Caco-2 (cell line): ENCODE measurements around the gene RPEL1. TPM values are rescaled to one million over a fixed set of nuclear protein-coding genes. Genes with fewer than 3 reads are reported as not detected.
"Not testable (repeated sequence)": the region's sequence is repeated elsewhere in the genome, so short reads cannot be mapped to it uniquely, and the experiment has no call there.

Source experiments
- BruUV-seq: library from RNA; stranded (reverse); fragments of 400-500 nt; replicated peaks from 2 replicates; lab custom pipeline; 2021; lab: Mats Ljungman, UMichigan
- CTCF ChIA-PET: fragments of 300-600 bp; sonication (Branson Sonifier 250); formaldehyde crosslinking; loops from one replicate; lab custom pipeline; 2022; ENCODE audit warnings: antibody characterized with exemption; lab: Charles Lee
- POLR2A ChIA-PET: fragments of 300-600 bp; sonication (Branson Sonifier 250); formaldehyde crosslinking; loops from one replicate; lab custom pipeline; 2022; ENCODE audit warnings: antibody characterized with exemption; lab: Charles Lee
- DNase-seq, 2 experiments: peaks; one replicate each; pipeline versions ENCODE4 v3.0.0 to v3.0.0-alpha.2; 2020 to 2022
- H3K27me3 ChIP-seq: replicated peaks from 2 replicates; pipeline ENCODE4 v1.6.0; 2011; ENCODE audit warnings: low read length; ENCODE audit not compliant: control insufficient read depth, insufficient read depth
- H3K36me3 ChIP-seq: 2 replicates; pipeline ENCODE4 v1.5.1; 2011; ENCODE audit warnings: low read length; ENCODE audit not compliant: control insufficient read depth, insufficient read depth
- H3K4me1 ChIP-seq: fragments of 250-450 bp; sonication (Bioruptor Pico); 2 replicates; pipeline ENCODE4 v1.5.1; 2020; ENCODE audit warnings: mild to moderate bottlenecking
- H3K4me3 ChIP-seq: 2 replicates; pipeline ENCODE4 v1.5.1; 2011; ENCODE audit warnings: low read depth, mild to moderate bottlenecking, control low read depth, low read length
- H3K9me3 ChIP-seq: fragments of 250-450 bp; sonication (Bioruptor Pico); 2 replicates; pipeline ENCODE4 v1.5.1; 2020; ENCODE audit warnings: mild to moderate bottlenecking, moderate library complexity
- H3K27ac Mint-ChIP-seq: one replicate; pipeline ENCODE4 v1.8.0; 2022; ENCODE audit warnings: mixed read lengths; ENCODE audit not compliant: unreplicated experiment
- H3K27me3 Mint-ChIP-seq: one replicate; pipeline ENCODE4 v1.8.0; 2022; ENCODE audit warnings: mixed read lengths; ENCODE audit not compliant: insufficient read depth, unreplicated experiment
- H3K36me3 Mint-ChIP-seq: one replicate; pipeline ENCODE4 v1.8.0; 2022; ENCODE audit warnings: mild to moderate bottlenecking, mixed read lengths; ENCODE audit not compliant: insufficient read depth, unreplicated experiment
- H3K4me1 Mint-ChIP-seq: one replicate; pipeline ENCODE4 v1.8.0; 2022; ENCODE audit warnings: low read depth, mixed read lengths; ENCODE audit not compliant: unreplicated experiment
- H3K4me3 Mint-ChIP-seq: one replicate; pipeline ENCODE4 v1.8.0; 2022; ENCODE audit warnings: mild to moderate bottlenecking, moderate library complexity, mixed read lengths; ENCODE audit not compliant: unreplicated experiment
- H3K9me3 Mint-ChIP-seq: one replicate; pipeline ENCODE4 v1.8.0; 2022; ENCODE audit warnings: mixed read lengths; ENCODE audit not compliant: unreplicated experiment
- intact Hi-C: fragments of 100-400 bp; cut with micrococcal nuclease; formaldehyde crosslinking; loops from one replicate; pipeline ENCODE4 v1.10.0; 2022; ENCODE audit not compliant: unreplicated experiment
- total RNA-seq: library from RNA; stranded (reverse); gene quantifications from 2 replicates; pipeline ENCODE4 v1.2.3, GENCODE V29; 2022
- TF ChIP-seq, protein P1 (sequence below), 2 experiments: fragments of 200-600 bp in 1 of 2; IDR thresholded peaks; 1 replicate in 1 of 2; 2 replicates in 1 of 2; pipeline versions ENCODE4 v1.5.1 to v1.8.0; 2011 to 2022; ENCODE audit warnings: antibody characterized with exemption in 1 of 2, control low read depth in 1 of 2, inconsistent platforms in 1 of 2, low read depth in 1 of 2, low read length in 1 of 2, mild to moderate bottlenecking in 1 of 2, moderate library complexity in 1 of 2; ENCODE audit not compliant: insufficient read depth in 1 of 2, severe bottlenecking in 1 of 2, unreplicated experiment in 1 of 2

The RPEL1 gene
- total RNA-seq, 1 experiment from 2014 or later: not detected

DNA sequence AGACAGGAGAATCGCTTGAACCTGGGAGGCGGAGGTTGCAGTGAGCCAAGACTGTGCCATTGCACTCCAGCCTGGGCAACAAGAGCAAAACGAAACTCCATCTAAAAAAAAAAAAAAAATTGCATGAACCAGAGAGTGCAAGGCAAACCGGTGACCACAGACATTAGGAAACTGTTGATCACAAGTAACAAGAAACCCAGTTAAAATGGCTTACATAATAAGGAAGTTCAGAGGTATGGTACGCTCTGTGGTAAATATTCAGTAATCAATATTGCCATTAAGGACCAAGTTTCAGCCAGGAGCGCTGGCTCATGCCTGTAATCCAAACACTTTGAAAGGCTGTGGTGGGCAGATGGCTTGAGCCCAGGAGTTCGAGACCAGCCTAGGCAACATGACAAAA, 43.4 kb upstream of the RPEL1 start:
- H3K9me3 Mint-ChIP-seq: peaks cover 13% of the 10 kb centered on the region
- H3K4me1 ChIP-seq: no peaks in the 10 kb centered on the region
- TF ChIP-seq, protein P1, sequence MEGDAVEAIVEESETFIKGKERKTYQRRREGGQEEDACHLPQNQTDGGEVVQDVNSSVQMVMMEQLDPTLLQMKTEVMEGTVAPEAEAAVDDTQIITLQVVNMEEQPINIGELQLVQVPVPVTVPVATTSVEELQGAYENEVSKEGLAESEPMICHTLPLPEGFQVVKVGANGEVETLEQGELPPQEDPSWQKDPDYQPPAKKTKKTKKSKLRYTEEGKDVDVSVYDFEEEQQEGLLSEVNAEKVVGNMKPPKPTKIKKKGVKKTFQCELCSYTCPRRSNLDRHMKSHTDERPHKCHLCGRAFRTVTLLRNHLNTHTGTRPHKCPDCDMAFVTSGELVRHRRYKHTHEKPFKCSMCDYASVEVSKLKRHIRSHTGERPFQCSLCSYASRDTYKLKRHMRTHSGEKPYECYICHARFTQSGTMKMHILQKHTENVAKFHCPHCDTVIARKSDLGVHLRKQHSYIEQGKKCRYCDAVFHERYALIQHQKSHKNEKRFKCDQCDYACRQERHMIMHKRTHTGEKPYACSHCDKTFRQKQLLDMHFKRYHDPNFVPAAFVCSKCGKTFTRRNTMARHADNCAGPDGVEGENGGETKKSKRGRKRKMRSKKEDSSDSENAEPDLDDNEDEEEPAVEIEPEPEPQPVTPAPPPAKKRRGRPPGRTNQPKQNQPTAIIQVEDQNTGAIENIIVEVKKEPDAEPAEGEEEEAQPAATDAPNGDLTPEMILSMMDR (IDR thresholded peaks at IDR 0.05; ENCODE audit: insufficient read depth in 1 of 2, low read depth in 1 of 2, low read length in 1 of 2, severe bottlenecking in 1 of 2, unreplicated experiment in 1 of 2): no peak
- CTCF ChIA-PET: no interaction called here
- no peaks in the 10 kb centered on the region for H3K27me3 Mint-ChIP-seq
- POLR2A ChIA-PET: no interaction called here
- H3K27me3 ChIP-seq: no peaks in the 10 kb centered on the region
- no TSS peak for BruUV-seq
- no peaks in the 10 kb centered on the region for H3K9me3 ChIP-seq
- no peaks in the 10 kb centered on the region for H3K36me3 Mint-ChIP-seq
- no peak overlapping the region for H3K27ac Mint-ChIP-seq
- H3K4me3 ChIP-seq: no peak overlapping the region
- DNase-seq: no peak
- intact Hi-C loops: no loop called here
- H3K36me3 ChIP-seq: no peaks in the 10 kb centered on the region
- peaks cover 8% of the 10 kb centered on the region for H3K4me1 Mint-ChIP-seq
- H3K4me3 Mint-ChIP-seq: no peak overlapping the region

DNA sequence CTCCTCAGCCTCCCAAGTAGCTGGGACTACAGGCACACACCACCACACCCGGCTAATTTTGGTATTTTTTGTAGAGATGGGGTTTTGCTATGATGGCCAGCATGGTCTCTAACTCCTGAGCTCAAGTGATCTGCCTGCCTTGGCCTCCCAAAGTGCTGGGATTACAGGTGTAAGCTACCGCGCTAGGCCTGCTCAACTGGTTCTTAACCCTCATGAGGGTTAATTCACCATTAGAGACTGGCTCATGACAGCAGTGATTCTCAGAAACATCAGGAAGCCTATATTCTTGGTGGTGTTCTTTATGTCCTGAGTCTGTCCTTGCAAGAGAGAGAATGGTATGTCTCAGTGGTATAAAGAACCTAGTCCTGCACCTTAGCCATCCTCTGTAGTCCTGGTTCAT, 42.2 kb upstream of the RPEL1 start:
- intact Hi-C loops: no loop called here
- Histone ChIP-seq H3K4me3 (no peak overlapping the region), H3K36me3 (no peaks in the 10 kb centered on the region), H3K4me1 (no peaks in the 10 kb centered on the region), H3K27me3 (no peaks in the 10 kb centered on the region), H3K9me3 (no peaks in the 10 kb centered on the region)
- Mint-ChIP-seq H3K4me1 (no peaks in the 10 kb centered on the region), H3K9me3 (peaks cover 13% of the 10 kb centered on the region), H3K27ac (no peak overlapping the region), H3K27me3 (no peaks in the 10 kb centered on the region), H3K36me3 (no peaks in the 10 kb centered on the region), H3K4me3 (no peak overlapping the region)
- TF ChIP-seq, protein P1 (IDR thresholded peaks at IDR 0.05; ENCODE audit: insufficient read depth in 1 of 2, low read depth in 1 of 2, low read length in 1 of 2, severe bottlenecking in 1 of 2, unreplicated experiment in 1 of 2): no peak
- no peak for DNase-seq
- ChIA-PET POLR2A (no interaction called here), CTCF (interaction anchor here (0.7 to 0.8 kb wide), 2 partner anchors 36 to 622 kb away, joined by 4 to 6 read pairs; no protein-coding TSS in a partner anchor)
- no TSS peak for BruUV-seq

DNA sequence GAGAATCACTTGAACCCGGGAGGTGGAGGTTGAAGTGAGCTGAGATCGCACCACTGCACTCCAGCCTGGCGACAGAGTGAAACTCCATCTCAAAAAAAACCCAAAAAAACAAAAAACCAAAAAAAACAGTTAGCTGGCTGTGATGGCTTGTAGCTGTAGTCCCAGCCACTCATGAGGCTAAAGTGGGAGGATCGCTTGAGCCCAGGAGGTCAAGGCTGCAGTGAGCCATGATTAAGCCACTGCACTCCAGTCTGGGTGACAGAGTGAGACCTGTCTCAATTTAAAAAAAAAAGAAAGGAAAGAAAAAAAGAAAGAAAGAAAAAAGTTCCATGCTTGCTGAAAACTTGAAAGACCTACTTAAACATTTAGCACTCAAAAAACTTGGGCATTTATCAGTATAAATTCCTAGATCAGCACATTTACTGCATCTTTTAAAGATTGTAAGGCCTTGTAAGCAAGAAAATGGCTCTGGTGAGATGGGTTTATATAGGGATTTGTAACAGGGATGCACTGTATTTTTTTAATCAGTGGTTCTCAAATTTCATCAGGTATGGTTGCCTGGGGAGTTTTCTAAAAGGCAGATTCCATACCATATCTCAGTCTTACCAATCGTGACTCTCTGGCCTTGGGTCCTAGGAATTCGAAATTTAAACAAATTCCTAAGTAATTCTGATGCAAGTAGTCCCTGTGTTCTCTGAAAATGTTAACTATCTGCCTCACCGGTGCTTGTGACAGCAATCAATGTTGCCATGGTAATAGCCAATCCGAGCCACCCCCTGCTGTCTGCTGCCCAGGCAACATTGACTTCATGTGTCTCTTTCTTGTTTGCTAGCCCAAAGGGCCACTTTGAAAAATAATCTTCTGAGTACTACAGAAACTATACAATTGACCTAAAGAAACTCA, 41.1 kb upstream of the RPEL1 start:
- H3K27me3 Mint-ChIP-seq: no peaks in the 10 kb centered on the region
- no peaks in the 10 kb centered on the region for H3K4me1 ChIP-seq
- peak in 1 of 2 experiments; percentile 19 for DNase-seq
- H3K9me3 Mint-ChIP-seq: peaks cover 13% of the 10 kb centered on the region
- intact Hi-C loops: no loop called here
- no peaks in the 10 kb centered on the region for H3K36me3 Mint-ChIP-seq
- peaks cover under 1% of the 10 kb centered on the region; the same call in 1 of the 2 replicates for H3K9me3 ChIP-seq
- H3K4me3 Mint-ChIP-seq: no peak overlapping the region
- ChIA-PET POLR2A (no interaction called here), CTCF (no interaction called here)
- H3K4me1 Mint-ChIP-seq: no peaks in the 10 kb centered on the region
- H3K4me3 ChIP-seq: no peak overlapping the region
- H3K27me3 ChIP-seq: no peaks in the 10 kb centered on the region
- H3K27ac Mint-ChIP-seq: no peak overlapping the region
- H3K36me3 ChIP-seq: no peaks in the 10 kb centered on the region
- TF ChIP-seq, protein P1 (IDR thresholded peaks at IDR 0.05; ENCODE audit: insufficient read depth in 1 of 2, low read depth in 1 of 2, low read length in 1 of 2, severe bottlenecking in 1 of 2, unreplicated experiment in 1 of 2): no peak
- no TSS peak for BruUV-seq

DNA sequence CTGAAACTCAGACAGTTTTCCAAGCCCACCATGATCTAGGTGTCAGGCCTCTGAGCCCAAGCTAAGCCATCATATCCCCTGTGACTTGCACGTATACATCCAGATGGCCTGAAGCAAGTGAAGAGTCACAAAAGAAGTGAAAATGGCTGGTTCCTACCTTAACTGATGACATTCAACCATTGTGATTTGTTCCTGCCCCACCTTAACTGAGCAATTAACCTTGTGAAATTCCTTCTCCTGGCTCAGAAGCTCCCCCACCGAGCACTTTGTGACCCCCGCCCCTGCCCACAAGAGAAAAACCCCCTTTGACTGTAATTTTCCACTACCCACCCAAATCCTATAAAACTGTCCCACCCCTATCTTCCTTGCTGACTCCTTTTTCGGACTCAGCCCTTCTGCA, 40.3 kb upstream of the RPEL1 start:
- H3K4me3 ChIP-seq, BruUV-seq, H3K9me3 ChIP-seq, intact Hi-C loops, H3K4me3 Mint-ChIP-seq, H3K36me3 Mint-ChIP-seq, POLR2A ChIA-PET, H3K4me1 Mint-ChIP-seq, H3K27ac Mint-ChIP-seq, H3K4me1 ChIP-seq, H3K27me3 Mint-ChIP-seq, DNase-seq, H3K27me3 ChIP-seq, H3K36me3 ChIP-seq, CTCF ChIA-PET: not testable (repeated sequence)
- peaks cover 13% of the 10 kb centered on the region for H3K9me3 Mint-ChIP-seq

DNA sequence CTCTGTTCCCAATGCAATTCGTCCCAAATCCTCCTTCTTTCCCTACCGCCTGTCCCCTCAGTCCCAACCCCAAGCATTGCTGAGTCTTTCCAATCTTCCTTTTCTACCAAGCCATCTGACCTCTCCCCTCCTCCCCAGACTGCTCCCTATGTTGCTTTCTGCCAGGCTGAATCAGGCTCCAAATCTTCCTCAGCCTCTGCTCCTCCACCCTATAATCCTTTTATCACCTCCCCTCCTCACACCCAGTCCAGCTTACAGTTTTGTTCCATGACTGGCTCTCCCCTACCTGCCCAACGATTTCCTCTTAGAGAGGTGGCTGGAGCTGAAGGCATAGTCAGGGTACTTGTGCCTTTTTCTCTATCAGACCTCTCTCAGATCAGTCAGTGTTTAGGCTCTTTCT, 39.0 kb upstream of the RPEL1 start:
- H3K36me3 ChIP-seq, H3K27me3 ChIP-seq, H3K4me1 ChIP-seq, H3K27ac Mint-ChIP-seq, H3K4me3 Mint-ChIP-seq, CTCF ChIA-PET, intact Hi-C loops, DNase-seq, H3K4me3 ChIP-seq, H3K4me1 Mint-ChIP-seq, POLR2A ChIA-PET, H3K36me3 Mint-ChIP-seq, BruUV-seq, H3K27me3 Mint-ChIP-seq: not testable (repeated sequence)
- peaks cover 15% of the 10 kb centered on the region for H3K9me3 Mint-ChIP-seq
- peaks cover 18% of the 10 kb centered on the region for H3K9me3 ChIP-seq
